Osteocyte (in vitro differentiated cells): ENCODE data around the gene ITPRIP. TPM values are rescaled to one million over a fixed set of nuclear protein-coding genes. Genes with fewer than 3 reads are reported as not detected.

Experiments
- DNase-seq: peaks from one replicate; pipeline ENCODE4 v3.0.0; 2021; ENCODE audit warnings: mixed read lengths; ENCODE audit not compliant: unreplicated experiment; ENCODE audit errors: extremely low spot score
- H3K27ac Mint-ChIP-seq: one replicate; pipeline ENCODE4 v1.8.0; 2021; ENCODE audit warnings: mild to moderate bottlenecking, mixed read lengths; ENCODE audit not compliant: unreplicated experiment
- H3K27me3 Mint-ChIP-seq: one replicate; pipeline ENCODE4 v1.8.0; 2021; ENCODE audit warnings: mixed read lengths; ENCODE audit not compliant: unreplicated experiment
- H3K36me3 Mint-ChIP-seq: one replicate; pipeline ENCODE4 v1.8.0; 2021; ENCODE audit warnings: mixed read lengths; ENCODE audit not compliant: unreplicated experiment
- H3K4me1 Mint-ChIP-seq: one replicate; pipeline ENCODE4 v1.8.0; 2021; ENCODE audit warnings: mixed read lengths; ENCODE audit not compliant: unreplicated experiment
- H3K4me3 Mint-ChIP-seq: one replicate; pipeline ENCODE4 v1.8.0; 2021; ENCODE audit warnings: mild to moderate bottlenecking, moderate library complexity, mixed read lengths; ENCODE audit not compliant: unreplicated experiment
- H3K9me3 Mint-ChIP-seq: one replicate; pipeline ENCODE4 v1.8.0; 2021; ENCODE audit warnings: mixed read lengths; ENCODE audit not compliant: unreplicated experiment
- CTCF ChIP-seq: fragments of 200-600 bp; sonication (generic); IDR thresholded peaks from 2 replicates; pipeline ENCODE4 v1.5.0; 2021; ENCODE audit warnings: antibody characterized with exemption, mild to moderate bottlenecking, moderate library complexity
- total RNA-seq: library from RNA; stranded (reverse); gene quantifications from 2 replicates; pipeline ENCODE4 v1.2.1, GENCODE V29; 2021

Gene ITPRIP
- total RNA-seq, 1 donor from 2014 or later: 17.5 TPM

GRCh38 chr10:104314591-104315485 is 23.4 kb downstream of the ITPRIP start:
- Mint-ChIP-seq H3K36me3 (peaks cover 18% of the 10 kb centered on the region), H3K27me3 (no peaks in the 10 kb centered on the region), H3K4me3 (no peak overlapping the region), H3K27ac (no peak overlapping the region), H3K9me3 (no peaks in the 10 kb centered on the region), H3K4me1 (peaks cover 64% of the 10 kb centered on the region)
- TF ChIP-seq CTCF: no peak
- no peak for DNase-seq

GRCh38 chr10:104311184-104311720 is 27.0 kb downstream of the ITPRIP start:
- Mint-ChIP-seq H3K27me3 (no peaks in the 10 kb centered on the region), H3K9me3 (no peaks in the 10 kb centered on the region), H3K27ac (peak overlapping the region; percentile 80), H3K4me3 (no peak overlapping the region), H3K36me3 (peaks cover 20% of the 10 kb centered on the region), H3K4me1 (peaks cover 48% of the 10 kb centered on the region)
- no peak for TF ChIP-seq CTCF
- DNase-seq: no peak

- no peak for DNase-seq
- Mint-ChIP-seq H3K36me3 (peaks cover 20% of the 10 kb centered on the region), H3K9me3 (no peaks in the 10 kb centered on the region), H3K4me1 (peaks cover 51% of the 10 kb centered on the region), H3K27me3 (no peaks in the 10 kb centered on the region), H3K27ac (peak overlapping the region; percentile 80), H3K4me3 (no peak overlapping the region)
- TF ChIP-seq CTCF: no peak
Measured at GRCh38 chr10:104309980-104310978, 28.0 kb downstream of the ITPRIP start.

GRCh38 chr10:104308439-104308903 is 29.8 kb downstream of the ITPRIP start:
- no peak for DNase-seq
- no peaks in the 10 kb centered on the region for H3K9me3 Mint-ChIP-seq
- H3K36me3 Mint-ChIP-seq: peaks cover 20% of the 10 kb centered on the region
- TF ChIP-seq CTCF: no peak
- H3K27me3 Mint-ChIP-seq: no peaks in the 10 kb centered on the region
- H3K4me1 Mint-ChIP-seq: peaks cover 51% of the 10 kb centered on the region
- no peak overlapping the region for H3K4me3 Mint-ChIP-seq
- peak overlapping the region; percentile 35 for H3K27ac Mint-ChIP-seq
